GM15510 (cell line): ENCODE data around the gene H6PD.

Experiments used
- POLR2A ChIP-seq: IDR thresholded peaks from 3 replicates; pipeline ENCODE4 v1.6.1; 2011; ENCODE audit warnings: borderline replicate concordance; ENCODE audit not compliant: insufficient read length; ENCODE audit errors: extremely low read depth

The H6PD gene

GRCh38 chr1:9245661-9246060 is 11.1 kb downstream of the H6PD start:
- no peak for TF ChIP-seq POLR2A

GRCh38 chr1:9246215-9246614 is 11.6 kb downstream of the H6PD start:
- TF ChIP-seq POLR2A: no peak

- TF ChIP-seq POLR2A: no peak
Observed at GRCh38 chr1:9246841-9247785, 12.5 kb downstream of the H6PD start.

DNA sequence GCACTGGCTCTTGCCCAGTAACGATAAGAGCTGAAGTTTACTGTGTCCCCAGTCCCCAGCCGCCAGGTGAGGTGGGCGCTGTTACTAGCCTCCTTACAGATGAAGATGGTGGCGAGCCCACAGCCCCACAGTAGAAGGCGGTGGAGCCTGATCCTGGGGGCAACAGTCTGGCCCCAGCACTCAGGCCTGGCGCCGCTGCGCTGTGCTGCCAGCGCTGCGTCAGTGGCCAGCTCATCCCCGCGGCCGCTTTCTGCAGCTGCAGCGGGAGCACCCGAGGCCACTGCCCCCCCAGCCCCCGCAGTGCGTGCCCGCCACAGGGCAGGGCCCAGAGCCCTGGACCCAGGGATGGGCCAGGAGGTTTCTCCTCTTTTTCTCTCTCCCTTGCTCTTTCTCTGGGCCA is 13.3 kb downstream of the H6PD start:
- no peak for TF ChIP-seq POLR2A

- TF ChIP-seq POLR2A: no peak
Observed at GRCh38 chr1:9248341-9249262, 14.0 kb downstream of the H6PD start.

- no peak for TF ChIP-seq POLR2A
Observed at GRCh38 chr1:9249263-9249533, 14.6 kb downstream of the H6PD start.

GRCh38 chr1:9249534-9250410 is 15.2 kb downstream of the H6PD start:
- no peak for TF ChIP-seq POLR2A

DNA sequence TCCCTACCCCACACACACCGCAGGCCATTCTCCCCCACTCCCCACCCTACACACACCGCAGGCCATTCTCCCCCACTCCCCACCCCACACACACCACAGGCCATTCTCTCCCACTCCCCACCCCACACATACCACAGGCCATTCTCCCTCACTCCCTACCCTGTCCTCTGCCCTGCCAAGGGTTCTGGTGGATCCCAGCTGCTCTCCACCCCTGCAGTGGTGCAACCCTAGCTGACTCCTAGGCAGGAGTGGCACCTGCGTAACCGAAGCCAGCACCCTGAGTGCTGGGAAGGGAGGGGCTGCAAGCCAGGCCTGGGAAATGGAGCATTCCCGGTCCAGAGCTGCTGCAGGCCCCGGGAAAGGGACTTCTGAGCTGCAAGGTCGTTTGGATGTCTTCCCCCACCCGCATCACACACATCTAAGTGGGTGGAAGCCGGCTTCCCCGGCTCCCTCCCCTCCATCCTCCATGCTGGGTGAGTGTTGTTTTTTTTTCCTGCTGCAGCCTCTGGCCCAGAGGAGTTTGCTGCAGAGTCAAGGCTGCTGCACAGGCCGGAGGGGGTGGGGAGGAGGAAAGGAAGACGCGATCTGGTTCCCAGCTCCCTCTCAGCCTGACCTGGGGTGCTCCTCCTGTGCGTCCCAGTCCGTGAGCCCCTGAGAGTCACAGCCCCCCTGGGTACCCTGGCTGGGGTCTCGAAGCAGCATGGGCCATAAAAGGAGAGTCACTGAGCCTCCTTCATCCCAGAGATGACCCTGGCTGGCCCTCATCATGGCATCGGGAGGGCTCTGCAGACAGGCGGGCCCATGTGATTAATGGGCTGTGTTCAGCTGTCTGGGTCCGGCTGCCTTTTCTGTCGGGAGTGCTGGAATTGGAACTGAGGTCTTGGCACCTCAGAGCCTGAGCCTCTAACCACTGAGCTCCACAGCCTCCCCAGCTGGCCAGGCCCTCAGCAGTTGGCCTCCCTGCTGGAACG is 16.1 kb downstream of the H6PD start:
- TF ChIP-seq POLR2A: no peak

DNA sequence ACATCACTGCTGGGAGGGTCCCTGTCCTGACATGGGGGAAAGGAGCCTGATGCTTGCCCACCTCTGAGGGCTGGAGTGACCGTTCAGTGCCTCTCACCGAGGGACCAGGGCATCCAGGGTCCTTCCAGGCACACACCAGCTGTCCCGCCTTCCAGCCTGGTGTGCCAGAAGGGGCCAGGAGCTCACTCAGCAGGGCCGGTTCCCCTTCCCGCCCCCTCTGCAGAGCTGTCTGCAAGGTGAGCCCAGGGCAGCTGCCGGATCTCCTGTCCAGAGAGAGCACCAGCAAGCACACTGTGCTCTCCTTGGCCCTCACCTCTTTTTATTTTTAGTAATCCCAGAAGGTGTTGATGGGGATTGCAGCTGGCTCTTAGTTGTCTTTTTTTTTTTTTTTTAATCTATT is 16.9 kb downstream of the H6PD start:
- no peak for TF ChIP-seq POLR2A

- TF ChIP-seq POLR2A: no peak
Observed at GRCh38 chr1:9253004-9253403, 18.4 kb downstream of the H6PD start.

DNA sequence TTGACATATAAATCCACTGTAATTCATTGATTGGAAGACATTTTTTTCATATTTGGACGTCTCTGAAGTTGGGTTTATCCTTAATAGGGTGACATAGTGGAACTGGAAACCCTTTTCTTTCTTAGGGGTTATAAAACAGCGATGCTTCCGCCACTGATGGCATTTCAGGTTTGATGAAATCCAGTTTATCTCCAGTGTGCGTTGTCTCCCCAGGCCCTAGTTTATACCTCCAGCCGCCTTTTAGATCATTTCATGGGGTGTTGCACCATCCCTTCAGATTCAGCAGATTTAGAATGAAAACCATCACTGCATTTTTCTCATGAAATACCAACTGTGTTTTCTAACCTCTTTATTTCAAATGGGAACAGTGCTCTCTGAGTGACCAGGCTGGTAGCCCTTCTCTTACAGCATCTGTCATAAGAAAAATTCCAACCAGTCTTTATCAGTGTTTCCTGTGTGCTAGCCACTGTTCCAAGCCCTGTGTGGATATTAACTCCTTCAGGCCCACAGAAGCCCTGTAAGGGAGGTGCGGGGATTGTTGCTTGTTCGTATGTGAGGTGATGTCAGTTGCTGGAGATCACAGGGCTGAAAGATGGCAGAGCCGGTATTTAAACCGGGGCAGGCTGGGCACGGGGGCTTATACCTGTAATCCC is 19.0 kb downstream of the H6PD start:
- no peak for TF ChIP-seq POLR2A

DNA sequence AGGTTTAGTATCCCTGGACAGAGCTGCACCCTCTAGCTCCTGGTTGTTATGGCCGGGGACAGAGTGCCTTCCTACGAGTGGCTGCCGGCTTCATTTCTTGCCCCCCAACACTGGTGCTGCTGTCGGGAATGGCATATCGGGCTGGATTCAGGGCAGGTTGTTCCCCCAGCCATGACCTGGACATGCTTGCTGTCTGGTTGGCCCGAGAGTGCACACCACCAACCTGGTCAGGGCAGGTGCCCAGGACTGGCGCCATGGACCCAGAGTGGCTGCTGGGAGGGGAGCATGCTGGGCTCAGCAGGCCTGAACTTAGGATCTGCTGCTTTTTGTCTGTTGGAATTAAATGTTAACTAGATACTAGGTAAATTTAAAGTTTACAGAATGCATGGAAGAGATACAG is 21.8 kb downstream of the H6PD start:
- TF ChIP-seq POLR2A: no peak

- TF ChIP-seq POLR2A: no peak
Observed at GRCh38 chr1:9257851-9258250, 23.3 kb downstream of the H6PD start.
